A673 (cell line): Measurements from ENCODE around the gene SCYL1.
"Not testable (repeated sequence)": the region's sequence is repeated elsewhere in the genome, so short reads cannot be mapped to it uniquely, and the experiment has no call there.

ENCODE experiments used
- CTCF ChIP-seq: fragments of 300-800, 200-600 bp; sonication (generic); conservative IDR thresholded peaks from 2 replicates; pipeline ENCODE4 v1.5.1; 2017; ENCODE audit warnings: low read depth, mild to moderate bottlenecking, antibody characterized with exemption, low read length, moderate library complexity, mixed read lengths
- EZH2 ChIP-seq: fragments of 200-600 bp; sonication (generic); IDR thresholded peaks from 2 replicates; pipeline ENCODE4 v1.6.1; 2017; ENCODE audit warnings: borderline replicate concordance, low read depth, mild to moderate bottlenecking, mixed read lengths, antibody characterized with exemption, low read length; ENCODE audit not compliant: poor library complexity, severe bottlenecking

GRCh38 chr11:65564879-65565559 lies 40.1 kb downstream of the SCYL1 start:
- not testable (repeated sequence) for TF ChIP-seq CTCF, EZH2
